ENCODE measurements around the gene SOWAHC.

SOWAHC gene

DNA sequence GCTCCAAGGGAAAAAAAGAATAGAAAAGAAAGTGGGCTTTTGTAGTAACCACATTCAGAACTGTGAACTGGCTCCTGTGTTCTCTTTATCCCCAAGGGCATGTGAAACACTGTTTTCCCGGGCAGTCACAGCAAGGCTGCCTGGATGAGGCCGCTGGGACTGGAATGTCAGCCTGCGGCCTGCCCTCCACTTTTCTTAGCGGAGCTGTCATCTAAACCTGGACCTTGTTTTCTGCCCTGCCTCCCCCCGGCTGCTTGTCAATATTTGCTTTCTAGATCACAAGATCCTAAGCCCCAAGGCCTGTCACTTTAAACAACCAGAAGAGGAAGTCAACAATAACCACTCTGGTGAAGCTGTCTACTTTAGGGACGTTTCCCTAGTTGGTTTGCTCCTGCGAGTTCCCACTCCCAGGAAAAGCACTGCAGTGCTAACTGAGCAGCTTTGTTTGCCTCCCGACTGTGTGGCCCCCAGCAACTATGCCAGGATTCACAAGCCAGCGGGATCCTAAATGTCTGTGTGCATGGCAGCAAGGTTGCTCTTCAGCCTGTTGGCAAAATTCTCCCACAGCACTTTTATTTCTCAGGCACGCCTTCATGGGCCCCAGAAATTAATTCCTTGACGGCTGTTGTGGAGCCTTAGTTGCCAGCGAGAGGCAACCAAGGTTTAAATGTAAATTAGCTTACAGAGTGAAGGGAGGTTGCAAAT is 30.6 kb downstream of the SOWAHC start:
- no peak for DNase-seq (ENCODE audit: low read depth in 3 of 3, low spot score in 1 of 3)

DNA sequence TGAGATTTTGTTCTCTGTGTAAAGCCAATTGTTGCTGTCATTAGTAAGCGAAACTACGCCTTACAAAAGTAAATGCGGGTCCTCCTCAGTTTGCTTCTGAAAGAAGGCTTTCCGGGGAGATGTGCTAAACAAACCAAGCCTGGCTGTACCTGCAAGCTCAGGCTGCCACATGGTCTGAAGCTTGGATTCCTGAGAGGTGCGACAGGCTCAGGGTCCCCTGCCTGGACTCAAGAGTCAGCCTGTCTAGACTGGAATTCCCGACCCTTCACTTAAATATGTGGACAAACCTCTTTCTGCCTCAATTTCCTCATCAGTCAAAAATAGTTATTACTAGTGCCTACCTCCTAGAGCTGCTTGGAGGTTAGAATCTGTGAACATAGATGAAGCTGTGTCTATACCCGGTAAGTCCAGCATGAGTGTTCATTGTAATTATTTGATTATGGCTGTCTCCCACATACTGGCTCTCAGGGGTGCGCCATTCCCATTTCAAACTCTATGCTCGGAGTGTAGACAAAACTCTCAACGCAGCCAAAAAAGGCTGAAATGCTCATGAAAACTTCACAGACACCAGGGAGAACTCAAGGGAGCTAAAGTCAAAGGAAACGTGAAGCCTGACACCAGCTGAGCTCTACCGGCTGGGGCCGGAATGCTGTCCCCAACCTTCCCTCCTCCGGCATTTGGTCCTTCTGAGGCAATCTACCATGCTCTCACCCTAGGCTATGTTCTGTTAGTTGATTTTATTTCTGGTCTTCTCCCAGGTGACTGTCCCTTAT is 31.4 kb downstream of the SOWAHC start:
- DNase-seq (ENCODE audit: low read depth in 3 of 3, low spot score in 1 of 3) = no peak

DNA sequence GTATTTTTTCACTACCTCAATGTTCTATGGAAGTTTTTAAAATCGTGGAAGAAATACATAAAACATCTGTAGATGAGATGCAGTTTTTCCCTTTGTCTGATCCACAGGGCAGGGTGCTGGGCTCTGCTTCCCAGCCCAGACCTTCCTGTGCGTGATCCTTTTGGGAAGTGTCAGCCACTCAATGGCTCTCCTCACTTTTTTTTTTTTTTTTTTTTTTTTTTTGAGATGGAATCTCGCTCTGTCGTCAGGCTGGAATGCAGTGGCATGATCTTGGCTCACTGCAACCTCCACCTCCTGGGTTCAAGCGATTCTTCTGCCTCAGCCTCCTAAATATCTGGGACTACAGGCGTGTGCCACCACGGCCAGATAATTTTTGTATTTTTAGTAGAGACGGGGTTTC is 32.8 kb downstream of the SOWAHC start:
- no peak for DNase-seq (ENCODE audit: low read depth in 3 of 3, low spot score in 1 of 3)

DNA sequence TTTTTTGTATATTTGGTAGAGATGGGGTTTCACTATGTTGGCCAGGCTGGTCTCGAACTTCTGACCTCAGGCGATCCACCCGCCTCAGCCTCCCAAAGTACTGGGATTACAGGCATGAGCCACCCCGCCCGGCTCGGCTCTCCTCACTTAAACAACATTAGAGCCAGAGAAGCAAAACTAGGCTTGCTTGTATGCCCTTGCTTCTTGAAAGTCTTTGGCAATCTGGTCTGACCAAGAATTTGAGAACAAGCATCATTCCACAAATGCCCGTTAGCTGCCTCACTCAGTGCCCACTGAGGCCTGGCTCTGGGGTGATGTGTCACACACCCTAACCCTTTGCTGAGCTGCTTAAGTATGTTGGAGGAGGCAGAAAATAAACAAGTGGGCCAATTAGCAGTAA is 33.5 kb downstream of the SOWAHC start:
- DNase-seq (ENCODE audit: low read depth in 3 of 3, low spot score in 1 of 3) = no peak

DNA sequence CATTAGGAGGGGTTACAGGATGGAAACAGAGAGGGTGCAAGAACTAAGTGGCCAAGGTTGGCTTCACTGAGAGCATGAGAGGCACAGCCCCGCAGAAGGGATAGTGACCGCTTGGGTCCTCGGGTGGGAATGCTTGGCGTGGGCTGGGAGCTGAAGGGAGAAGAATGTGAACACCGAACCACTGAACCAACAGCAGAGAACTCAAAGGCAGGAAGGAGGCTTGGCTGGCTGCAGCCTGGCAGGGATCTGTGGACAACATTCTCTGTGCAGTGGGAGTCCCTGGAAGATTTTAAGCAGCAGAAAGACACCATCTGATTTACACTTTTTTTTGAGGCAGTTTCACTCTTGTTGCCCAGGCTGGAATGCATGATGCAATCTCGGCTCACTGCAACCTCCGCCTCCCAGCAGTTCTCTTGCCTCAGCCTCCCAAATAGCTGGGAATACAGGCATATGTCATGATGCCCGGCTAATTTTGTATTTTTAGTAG is 33.9 kb downstream of the SOWAHC start:
- no peak for DNase-seq (ENCODE audit: low read depth in 3 of 3, low spot score in 1 of 3)

DNA sequence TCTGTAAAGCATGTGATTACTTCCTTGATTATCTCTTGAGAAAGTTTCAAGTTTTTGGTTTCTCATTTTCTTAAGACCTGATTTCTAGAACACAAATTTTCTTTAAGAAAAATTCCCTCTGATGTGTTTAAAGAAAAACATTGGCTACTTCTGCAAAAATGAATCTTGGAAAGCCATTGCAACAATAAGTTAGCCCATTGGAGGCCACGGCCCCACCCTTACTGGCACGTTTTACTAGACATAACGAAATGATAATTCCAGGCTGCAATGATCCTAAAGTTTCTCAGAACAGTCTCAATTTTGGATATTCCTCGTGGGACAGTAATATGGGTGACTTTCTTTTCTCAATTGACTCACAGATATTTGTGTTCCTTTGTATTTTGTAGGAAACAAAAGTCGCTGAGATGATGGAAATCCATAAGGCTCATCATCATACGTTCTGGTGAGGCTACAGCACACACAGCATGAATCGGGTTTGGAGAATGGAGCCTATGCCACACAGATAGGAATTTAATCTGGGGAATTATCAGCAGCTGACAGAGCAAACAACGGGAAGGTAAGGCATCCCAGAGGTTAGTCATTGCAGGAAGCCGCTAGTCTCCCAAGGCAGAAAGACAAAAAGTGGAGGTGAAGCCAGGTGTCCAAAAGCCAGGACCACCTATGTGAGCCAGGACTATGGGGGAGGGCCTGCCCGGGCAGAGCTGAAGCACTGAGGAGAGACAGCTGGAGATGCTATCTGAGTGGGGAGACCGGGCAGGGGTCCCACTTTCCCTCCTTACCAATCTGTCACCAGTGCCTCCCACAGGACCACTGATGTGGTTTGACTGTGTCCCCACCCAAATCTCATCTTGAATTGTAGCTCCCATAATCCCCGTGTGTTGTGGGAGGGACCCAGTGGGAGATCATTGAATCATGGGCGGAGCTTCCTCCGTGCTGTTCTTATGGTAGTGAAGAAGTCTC is 35.9 kb downstream of the SOWAHC start:
- DNase-seq (ENCODE audit: low read depth in 3 of 3, low spot score in 1 of 3) = no peak

DNA sequence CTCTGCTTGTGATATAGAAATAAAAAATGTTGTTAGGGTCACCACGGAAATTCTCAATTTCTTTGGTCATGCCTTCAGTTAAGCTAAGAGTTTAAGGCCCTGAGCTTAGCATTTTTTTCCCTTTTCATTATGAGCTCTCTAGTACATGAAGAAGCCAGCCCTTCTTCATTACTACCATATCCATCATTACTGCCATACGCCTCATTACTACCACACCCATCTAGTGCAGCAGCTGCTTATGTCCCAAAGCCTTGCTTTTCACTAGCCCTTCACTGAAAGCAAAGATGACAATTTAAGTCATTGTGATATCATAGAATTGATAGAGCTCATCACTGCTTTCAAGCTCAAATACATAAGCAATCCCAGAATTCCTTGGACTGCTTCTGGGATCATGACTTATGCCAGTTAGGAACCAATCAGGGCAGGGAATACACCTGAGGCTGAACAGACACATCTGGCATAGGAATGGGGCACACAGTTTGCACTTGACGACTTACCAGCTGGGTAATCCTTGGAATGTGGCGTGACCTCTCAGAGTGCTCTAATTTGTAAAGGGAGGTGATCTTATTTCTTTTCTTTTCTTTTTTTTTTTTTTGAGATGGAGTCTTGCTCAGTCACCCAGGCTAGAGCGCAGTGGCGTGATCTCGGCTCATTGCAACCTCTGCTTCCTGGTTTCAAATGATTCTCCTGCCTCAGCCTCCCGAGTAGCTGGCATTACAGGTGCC is 40.3 kb downstream of the SOWAHC start:
- no peak for DNase-seq (ENCODE audit: low read depth in 3 of 3, low spot score in 1 of 3)

DNA sequence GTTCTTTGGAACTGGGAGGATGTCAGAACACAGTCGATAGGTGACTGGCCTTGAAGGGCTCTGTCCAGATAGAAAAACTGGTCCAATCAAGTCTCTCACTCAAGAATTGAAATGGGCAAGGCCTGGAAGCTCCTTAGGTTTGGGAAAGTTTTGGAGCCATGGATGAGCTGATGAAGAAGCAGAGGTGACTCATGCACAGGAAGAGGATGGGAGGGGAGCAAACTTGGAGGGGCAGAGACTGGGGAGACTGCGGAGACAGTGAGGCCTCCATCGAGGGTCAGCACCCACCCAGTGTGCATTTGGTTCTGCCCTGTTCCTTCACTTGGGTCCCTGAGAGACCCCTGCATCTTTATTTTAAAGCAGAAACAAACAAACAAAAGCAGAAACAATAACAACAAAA is 41.1 kb downstream of the SOWAHC start:
- DNase-seq (ENCODE audit: low read depth in 3 of 3, low spot score in 1 of 3) = no peak

DNA sequence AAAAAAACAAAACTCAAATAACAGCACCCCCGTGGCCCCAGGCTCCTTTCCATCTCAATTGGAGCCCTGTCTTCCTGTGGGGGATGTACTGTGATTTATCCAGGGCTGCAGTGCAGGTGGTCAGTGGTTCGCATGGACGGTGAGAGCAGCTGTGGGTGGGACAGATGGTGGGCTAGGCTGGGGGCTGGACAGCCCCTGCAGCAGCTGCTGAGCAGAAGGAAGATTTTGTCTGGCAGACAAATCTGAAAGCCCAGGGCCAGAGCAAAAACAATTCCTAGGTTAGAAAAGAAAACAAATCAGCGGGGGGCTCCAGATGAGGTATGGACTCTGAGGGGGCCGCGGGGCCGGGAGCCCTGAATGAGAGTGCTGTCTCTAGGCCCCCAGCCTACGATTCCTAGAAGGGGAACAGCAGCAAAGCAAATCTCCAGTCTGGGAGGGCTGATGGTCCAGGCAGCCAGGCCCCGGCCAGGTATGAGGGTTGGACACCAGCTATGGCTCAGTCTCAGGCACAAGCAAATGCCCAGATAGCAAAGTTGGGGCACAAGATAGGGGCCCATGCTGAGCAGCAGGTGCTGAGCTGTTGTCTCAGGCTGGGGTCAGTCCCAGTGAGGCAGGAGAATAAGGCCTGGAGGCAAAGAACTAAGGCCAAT is 45.4 kb downstream of the SOWAHC start:
- DNase-seq (ENCODE audit: low read depth in 3 of 3, low spot score in 1 of 3) = no peak

DNA sequence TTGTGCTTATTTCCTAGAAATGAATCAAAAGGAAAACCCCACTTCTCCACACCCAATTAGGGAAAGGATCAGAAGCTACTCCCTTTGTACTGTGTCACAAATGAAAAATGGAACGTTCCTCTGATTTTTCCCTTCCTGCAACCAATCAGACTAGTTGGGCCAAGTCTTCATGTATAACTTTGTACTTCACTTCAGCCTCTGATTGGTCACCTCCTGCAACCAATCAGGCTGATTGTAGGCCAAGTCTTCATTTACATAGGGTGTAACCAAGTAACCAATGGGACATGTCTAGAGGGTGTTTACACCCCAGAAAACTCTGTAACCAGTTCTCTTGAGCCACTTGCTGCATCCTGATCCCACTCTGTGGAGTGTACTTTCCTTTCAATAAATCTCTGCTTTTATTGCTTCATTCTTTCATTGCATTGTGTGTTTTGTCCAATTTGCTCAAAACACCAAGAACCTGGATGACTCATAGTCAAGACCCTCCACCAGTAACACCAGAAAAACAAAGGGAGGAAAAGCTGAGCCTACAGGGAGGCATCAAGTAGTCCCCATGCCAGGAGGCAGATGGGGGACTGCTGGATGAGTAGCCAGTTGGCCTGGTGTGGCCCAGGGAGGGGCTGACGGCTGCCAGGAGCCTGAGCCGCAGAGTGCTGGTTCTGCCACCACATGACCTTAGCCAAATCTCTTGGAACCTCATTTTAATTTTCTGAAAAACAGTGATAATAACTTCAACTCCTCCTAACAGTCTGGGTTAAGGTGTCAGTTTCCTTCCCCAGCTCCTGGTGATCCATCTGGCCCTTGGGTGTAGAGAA is 46.1 kb downstream of the SOWAHC start:
- DNase-seq (ENCODE audit: low read depth in 3 of 3, low spot score in 1 of 3) = no peak

DNA sequence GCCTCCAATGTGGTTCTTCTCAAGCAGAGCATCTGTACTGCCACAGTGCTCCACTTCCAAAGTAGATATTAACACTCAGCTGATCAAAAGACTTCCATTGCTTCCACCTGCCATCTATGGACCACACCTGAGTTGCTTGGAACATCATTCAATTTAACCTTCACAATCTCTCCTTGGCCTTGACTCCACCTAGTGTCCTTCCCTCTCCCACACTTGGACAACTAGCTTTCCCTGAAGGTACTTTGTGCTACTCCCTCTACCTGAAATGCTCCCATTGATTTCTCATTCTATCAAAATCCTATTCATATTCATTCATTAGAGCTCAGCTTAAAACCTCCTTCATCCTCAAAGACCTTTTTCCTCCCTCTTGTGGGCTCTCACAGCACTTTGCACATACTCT is 48.7 kb downstream of the SOWAHC start:
- DNase-seq (ENCODE audit: low read depth in 3 of 3, low spot score in 1 of 3) = no peak

DNA sequence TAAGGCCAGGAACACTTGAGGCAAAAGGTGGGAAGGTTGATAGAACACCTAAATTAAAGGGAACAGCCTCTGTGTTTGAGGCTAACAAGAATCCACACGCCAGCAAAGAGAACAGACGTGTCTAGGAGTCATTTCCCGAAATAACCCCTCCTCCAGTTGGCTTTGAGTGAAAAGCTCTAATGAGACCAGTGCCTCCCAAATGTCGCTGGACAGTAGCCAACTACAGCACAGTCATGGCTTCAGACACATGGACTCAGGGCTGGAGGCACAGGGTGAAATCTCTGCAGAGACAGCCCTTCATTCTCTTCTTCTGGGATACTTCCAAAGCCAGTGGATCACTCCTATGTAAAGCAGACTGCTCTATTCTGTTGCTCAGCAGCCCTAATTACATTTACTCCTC is 49.6 kb downstream of the SOWAHC start:
- DNase-seq (ENCODE audit: low read depth in 3 of 3, low spot score in 1 of 3) = no peak

DNA sequence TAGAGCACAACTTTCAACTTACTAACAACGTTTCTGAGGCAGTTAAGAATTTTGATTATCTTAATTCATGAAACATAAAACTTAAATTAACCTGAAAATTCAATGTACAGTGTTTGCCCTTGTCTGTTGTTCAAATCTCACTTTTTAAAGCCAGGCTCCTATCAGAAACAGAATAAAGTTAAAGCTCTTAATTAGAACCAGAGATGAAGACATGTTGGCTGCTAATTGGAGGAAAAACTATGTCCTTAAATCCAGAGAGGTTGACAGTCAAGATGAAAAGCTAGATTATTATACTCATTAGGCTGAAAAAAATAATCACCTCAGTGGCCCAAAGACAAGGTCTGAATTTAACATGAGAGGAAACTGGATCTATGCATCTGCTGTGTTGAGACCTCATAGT is 52.3 kb downstream of the SOWAHC start:
- no peak for DNase-seq (ENCODE audit: low read depth in 3 of 3, low spot score in 1 of 3)

Data from stimulated activated CD4-positive, alpha-beta T cell treated with anti-CD3 and anti-CD28 coated beads, TNF-alpha, amount 100 ng/mL, for 1 hour (primary cell).